ENCODE measurements around the gene SCAMP1.
"Not testable (repeated sequence)": the region's sequence is repeated elsewhere in the genome, so short reads cannot be mapped to it uniquely, and the experiment has no call there.

The SCAMP1 gene

GRCh38 chr5:78429332-78429980, 69.0 kb downstream of the SCAMP1 start:
- no peak for DNase-seq

- DNase-seq, result no peak
Measured at GRCh38 chr5:78430866-78431265, 70.4 kb downstream of the SCAMP1 start.

GRCh38 chr5:78433972-78434371, 73.6 kb downstream of the SCAMP1 start:
- DNase-seq, result no peak

GRCh38 chr5:78447775-78448424, 87.5 kb downstream of the SCAMP1 start:
- DNase-seq, result no peak

GRCh38 chr5:78449103-78449502, 88.7 kb downstream of the SCAMP1 start:
- no peak for DNase-seq

- not testable (repeated sequence) for DNase-seq
Measured at GRCh38 chr5:78457507-78457906, 97.1 kb downstream of the SCAMP1 start.

- no peak for DNase-seq
Measured at GRCh38 chr5:78458843-78459242, 98.4 kb downstream of the SCAMP1 start.

GRCh38 chr5:78467140-78467539, 106.7 kb downstream of the SCAMP1 start:
- no peak for DNase-seq

- no peak for DNase-seq
Measured at GRCh38 chr5:78467752-78468357, 107.4 kb downstream of the SCAMP1 start.

- DNase-seq, result no peak
Measured at GRCh38 chr5:78471896-78472295, 111.5 kb downstream of the SCAMP1 start.

- no peak for DNase-seq
Measured at GRCh38 chr5:78472469-78473106, 112.2 kb downstream of the SCAMP1 start.

- no peak for DNase-seq
Measured at GRCh38 chr5:78473751-78474150, 113.3 kb downstream of the SCAMP1 start.

GRCh38 chr5:78475370-78475769, 115.0 kb downstream of the SCAMP1 start:
- no peak for DNase-seq

- DNase-seq, result no peak
Measured at GRCh38 chr5:78476795-78477194, 116.4 kb downstream of the SCAMP1 start.

GRCh38 chr5:78482948-78483347, 122.5 kb downstream of the SCAMP1 start:
- no peak for DNase-seq

GRCh38 chr5:78483809-78484521, 123.5 kb downstream of the SCAMP1 start:
- DNase-seq, result no peak

- DNase-seq, result no peak
Measured at GRCh38 chr5:78486218-78486617, 125.8 kb downstream of the SCAMP1 start.

- DNase-seq, result no peak
Measured at GRCh38 chr5:78487846-78488245, 127.4 kb downstream of the SCAMP1 start.

- no peak for DNase-seq
Measured at GRCh38 chr5:78490709-78491485, 130.5 kb downstream of the SCAMP1 start.

GRCh38 chr5:78492224-78492623, 131.8 kb downstream of the SCAMP1 start:
- no peak for DNase-seq

GRCh38 chr5:78492650-78493049, 132.2 kb downstream of the SCAMP1 start:
- DNase-seq, result no peak

GRCh38 chr5:78495800-78496199, 135.4 kb downstream of the SCAMP1 start:
- DNase-seq, result no peak
